Measurements from ENCODE around the gene ASIC2. TPM values are rescaled to one million over a fixed set of nuclear protein-coding genes. Genes with fewer than 3 reads are reported as not detected.

Gene ASIC2
- polyA plus RNA-seq (ENCODE audit: insufficient read length in 10 of 10), result under 1 TPM; 0.11 to 0.40 (median 0.21) TPM
- long read RNA-seq, donor 1, result 0 reads
- long read RNA-seq, donor 2, result 0 reads
- long read RNA-seq, donor 3, result 0 reads
- long read RNA-seq, donor 4, result 0 reads
- long read RNA-seq, donor 5, result 0 reads
- long read RNA-seq, donor 6, result 0 reads
- long read RNA-seq, donor 7, result 0 reads
- long read RNA-seq, donor 8, result 0 reads
- long read RNA-seq, donor 9, result 0 reads

DNA sequence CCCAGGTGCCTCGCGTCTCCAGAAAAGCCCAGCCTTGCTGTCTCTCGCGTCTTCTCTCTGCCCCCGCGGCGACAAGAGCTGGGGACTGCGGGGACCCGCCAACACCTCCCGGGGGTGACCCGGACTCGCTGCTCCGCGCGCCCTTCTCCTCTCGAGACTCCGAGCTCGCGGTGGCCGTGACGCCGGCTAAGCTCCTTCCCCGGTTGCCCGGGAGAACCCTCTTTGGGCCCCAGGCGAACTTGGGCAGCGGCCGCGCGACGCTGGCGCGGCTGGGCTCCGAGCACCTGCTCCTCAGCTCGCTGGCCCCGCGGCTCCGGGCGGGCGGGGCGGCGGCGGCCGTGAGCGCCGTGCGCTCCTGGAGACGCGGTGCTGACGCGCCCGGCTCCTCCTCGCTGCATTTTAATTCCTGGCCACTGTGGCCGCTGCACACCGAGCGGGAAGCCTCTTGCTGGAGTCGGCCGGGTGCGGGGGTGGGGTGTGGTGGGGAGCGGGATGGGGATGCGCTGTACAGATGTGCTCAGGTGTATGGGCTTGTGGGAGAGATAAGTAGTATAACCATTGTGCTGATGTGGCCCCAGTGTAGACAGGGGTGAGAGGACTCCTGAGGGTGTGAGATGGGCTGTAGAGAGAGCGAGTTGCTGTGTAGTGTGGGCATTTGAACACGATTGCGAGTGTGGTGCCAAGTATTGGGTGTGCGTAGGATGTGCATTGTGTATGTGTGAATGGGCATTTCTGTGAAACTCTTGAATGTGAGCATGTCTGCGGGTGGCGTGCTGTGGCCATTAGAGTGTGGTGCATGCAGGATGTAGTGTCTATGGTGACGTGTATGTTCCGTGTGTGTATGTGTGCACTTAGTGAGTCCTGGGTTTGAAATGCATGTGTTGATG is at the start of gene ASIC2:
TSS of gene ASIC2 (minus strand) at position 315 of the 887 bp plus-strand sequence.
- DNase-seq, result peak in 1 of 3 donors; percentile 22

DNA sequence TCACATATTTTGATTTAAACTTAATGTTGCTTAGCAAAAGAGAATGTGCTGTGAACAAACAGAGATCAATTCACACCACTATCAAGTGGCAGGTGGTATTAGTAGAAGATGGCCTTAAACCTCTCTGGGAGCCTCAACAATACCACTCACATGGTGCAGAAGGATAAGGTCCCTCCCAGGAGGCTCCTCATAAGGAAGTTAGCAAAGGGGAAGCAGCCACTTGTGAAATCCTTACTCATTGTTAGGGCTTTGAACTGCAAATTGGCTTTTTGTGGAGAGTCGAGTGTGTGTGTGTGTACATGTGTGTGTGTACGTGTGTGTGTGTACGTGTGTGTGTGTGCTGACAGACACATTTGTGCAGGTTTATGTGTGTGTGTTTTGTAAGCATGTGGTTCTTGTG is 48.9 kb upstream of the ASIC2 start:
- DNase-seq, result no peak

GRCh38 chr17:33338242-33338641 is 45.1 kb upstream of the ASIC2 start:
- DNase-seq, result no peak

DNA sequence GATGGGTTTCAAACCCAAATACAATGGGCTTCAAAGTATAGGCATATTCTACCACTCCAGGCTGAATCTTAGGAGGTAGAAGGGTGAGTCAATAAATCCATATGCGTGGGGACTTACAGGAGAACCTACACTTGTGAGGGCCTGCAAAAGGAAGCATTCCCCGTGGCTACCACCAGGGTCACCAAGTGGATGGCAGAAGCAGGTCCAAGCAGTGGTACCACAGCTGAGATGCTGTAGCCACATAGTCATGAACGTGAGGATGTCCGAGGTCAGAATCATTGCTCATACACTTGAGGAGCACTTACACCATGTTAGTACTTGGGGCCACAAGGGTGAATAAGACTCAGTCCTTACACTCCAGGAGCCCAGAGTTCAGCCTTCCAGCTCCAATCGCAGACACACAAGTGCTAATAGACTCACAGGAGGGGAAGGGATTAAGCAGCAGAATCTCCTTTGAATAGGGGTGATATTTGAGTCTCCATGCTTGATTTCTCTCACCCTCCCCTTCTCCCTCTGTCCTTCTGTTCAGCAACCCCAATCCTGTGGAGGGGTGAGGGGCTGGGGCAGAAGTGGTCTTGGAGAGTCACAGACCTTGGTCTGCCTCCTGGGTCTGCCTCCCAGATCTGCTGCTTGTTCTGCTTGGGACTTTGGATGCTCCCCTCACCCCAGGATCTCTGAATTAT is 42.5 kb upstream of the ASIC2 start:
- DNase-seq, result no peak

- DNase-seq, result no peak
These were observed 41.6 kb upstream of the ASIC2 start for GRCh38 chr17:33334703-33335102.

GRCh38 chr17:33330877-33331276 is 37.8 kb upstream of the ASIC2 start:
- no peak for DNase-seq

- peak in 2 of 3 donors; percentile 8 to 32 for DNase-seq
These were observed 35.0 kb upstream of the ASIC2 start for GRCh38 chr17:33328129-33328528.

GRCh38 chr17:33324736-33325135 is 31.6 kb upstream of the ASIC2 start:
- no peak for DNase-seq

- DNase-seq, result no peak
These were observed 29.0 kb upstream of the ASIC2 start for GRCh38 chr17:33322063-33322462.

DNA sequence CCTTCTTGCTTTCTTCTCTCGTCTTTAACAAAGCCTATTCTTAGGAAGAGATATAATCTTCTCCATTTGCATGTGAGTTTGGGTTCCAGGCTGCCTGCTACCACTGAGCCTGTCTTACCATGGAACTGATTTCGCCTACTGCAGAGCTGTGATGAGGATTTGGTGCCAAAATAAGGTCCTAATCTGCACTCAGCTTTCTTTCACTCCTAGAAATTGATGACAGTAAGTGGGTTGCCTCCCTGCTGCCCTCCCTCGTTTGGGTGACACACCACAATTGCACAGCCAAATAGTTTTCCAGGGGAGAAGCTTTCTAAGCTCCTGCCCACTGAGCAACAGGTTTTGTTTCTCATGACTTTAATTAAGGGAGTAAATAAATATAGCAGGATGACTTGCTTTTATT is 25.1 kb upstream of the ASIC2 start:
- no peak for DNase-seq

DNA sequence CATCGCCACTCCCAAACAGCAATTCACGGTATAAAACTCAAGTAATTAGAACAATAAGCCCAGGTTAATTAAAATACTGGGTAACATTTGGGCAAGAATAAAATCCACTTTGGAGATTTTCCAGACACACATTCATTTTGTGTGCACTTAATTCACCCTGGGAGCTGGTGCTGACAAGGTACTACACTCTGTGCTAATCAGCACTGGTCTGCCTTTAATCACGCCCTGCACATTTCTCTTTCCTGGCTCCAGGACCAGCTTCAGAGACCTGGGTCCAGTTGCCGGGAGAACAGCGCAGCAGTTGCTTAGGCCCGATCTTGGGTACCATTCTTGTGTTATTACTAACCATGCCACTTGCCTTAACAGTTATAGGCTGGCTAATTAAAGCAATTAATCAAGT is 23.7 kb upstream of the ASIC2 start:
- no peak for DNase-seq

DNA sequence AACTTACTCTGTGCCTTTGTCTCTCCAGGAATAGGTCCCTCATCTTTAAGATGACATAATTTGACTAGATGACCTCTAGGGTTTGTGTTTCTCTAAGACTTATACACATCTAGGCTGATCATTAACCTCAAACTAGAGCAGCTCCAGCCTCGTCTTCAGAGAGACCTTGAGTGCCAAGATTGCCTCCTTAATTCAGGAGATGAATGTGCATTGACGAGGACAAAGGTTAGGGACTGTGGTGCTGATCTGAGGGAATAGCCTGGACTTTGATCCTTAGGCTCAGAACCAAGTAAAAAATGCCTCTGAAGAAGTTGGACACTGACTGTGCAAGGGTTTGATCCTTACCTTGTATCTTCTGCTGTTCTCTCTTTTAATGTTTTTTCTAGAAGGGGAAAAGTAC is 17.2 kb upstream of the ASIC2 start:
- no peak for DNase-seq

- DNase-seq, result no peak
These were observed 10.2 kb upstream of the ASIC2 start for GRCh38 chr17:33303254-33303653.

- no peak for DNase-seq
These were observed 9.3 kb upstream of the ASIC2 start for GRCh38 chr17:33302394-33302793.

DNA sequence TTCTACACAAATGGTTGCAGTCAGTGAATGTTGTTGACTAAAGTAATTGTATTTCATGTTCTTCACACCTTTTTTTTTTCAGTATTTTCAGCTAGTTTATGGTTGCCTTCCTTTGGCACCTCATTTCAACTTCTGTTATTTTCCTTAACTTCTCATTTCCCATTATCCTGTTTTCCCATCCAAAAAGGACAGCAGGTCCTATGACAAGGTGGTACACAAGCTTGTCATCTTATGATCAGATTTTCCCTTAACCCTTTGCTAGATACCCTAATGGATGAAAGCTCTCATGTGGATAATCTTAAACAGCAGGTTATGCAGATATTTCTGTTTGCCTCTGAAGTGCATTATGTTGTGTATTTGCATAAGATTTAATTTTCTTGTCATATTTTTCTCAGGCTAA is 7.1 kb upstream of the ASIC2 start:
- no peak for DNase-seq

DNA sequence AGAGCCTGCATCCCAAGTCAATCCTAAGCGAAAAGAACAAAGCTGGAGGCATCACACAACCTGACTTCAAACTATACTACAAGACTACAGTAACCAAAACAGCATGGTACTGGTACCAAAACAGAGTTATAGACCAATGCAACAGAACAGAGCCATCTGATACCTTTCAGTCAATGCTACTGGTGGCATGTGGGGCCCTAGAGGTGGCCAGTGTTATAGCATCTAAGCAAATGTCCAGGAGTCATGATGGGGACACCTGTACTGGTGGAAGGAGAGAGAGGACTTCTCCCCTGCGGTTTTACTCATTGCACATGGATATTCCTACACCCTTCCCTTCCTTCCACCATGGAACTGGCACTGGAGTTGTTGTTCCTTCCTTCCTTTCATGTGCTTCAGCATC is 6.0 kb upstream of the ASIC2 start:
- DNase-seq, result no peak

GRCh38 chr17:33297643-33298042 is 4.5 kb upstream of the ASIC2 start:
- DNase-seq, result no peak

GRCh38 chr17:33294994-33295393 is 1.9 kb upstream of the ASIC2 start:
- DNase-seq, result no peak

GRCh38 chr17:33292201-33292980 is 704 bp downstream of the ASIC2 start:
- peak in 1 of 3 donors; percentile 26 for DNase-seq

DNA sequence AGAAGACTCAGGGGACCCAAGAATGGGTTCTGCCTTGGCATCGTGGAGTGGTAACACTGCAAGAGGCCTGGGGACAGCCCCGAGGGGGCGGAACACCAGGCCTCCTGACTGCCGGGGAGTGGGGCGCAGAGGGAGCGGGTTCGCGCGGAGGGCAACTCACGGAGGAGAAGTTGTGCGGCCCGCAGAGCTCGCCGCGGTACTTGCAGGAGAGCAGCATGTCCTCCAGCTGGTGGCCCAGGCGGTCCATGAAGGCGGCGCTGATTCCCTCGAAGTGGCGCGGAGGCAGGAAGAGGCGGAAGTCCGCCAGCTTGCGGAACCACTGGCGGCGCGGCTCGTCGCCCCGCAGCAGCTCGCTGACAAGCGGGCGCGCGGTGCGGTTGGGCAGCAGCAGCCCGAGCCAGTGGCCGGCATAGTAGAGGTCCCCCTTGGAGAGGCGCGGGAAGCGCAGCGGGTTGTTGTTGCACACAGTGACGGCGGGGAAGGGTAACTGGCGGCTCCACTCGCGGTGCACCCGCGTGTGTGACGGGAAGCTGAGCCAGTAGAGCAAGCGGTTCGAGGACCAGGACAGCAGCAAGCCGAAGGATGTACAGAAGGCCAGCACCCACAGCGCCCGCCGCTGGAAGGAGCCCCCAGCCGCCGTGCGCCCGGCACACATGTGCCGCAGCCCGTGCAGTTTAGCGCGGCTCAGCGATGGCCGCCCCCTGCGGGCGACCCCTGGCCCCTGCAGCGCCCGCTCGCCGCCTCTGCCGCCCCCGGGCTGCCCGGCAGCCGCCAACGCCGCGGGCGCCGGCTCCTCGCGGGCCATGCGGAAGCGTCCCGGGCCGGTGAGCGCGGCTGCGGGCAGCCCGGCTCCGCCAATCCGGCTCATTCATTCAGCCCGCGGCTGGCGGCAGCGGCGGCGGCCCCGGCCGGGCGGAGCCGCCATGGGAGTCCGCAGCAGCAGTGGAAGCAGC is 1.6 kb downstream of the ASIC2 start:
- peak in 2 of 3 donors; percentile 8 to 51 for DNase-seq

- no peak for DNase-seq
These were observed 2.8 kb downstream of the ASIC2 start for GRCh38 chr17:33290253-33290652.

Data from muscle of back (tissue), 13 donors.